Right lobe of liver (tissue), 6 donors: ENCODE results near the gene HPN. TPM values are rescaled to one million over a fixed set of nuclear protein-coding genes. Genes with fewer than 3 reads are reported as not detected.
A peak's percentile ranks its signal among the peaks of the same experiment; 100 is the strongest.
"Not testable (repeated sequence)": the region's sequence is repeated elsewhere in the genome, so short reads cannot be mapped to it uniquely, and the experiment has no call there.

Source experiments
- ATAC-seq, 4 donors: fragments of 200-7000 bp; cut with Tn5 transposase; one replicate each; pipeline ENCODE4 v1.9.1; 2020; ENCODE audit warnings: mild to moderate bottlenecking in 4 of 4, moderate library complexity in 4 of 4
- DNase-seq, 3 donors: peaks; one replicate each; pipeline ENCODE4 v3.0.0-alpha.2; 2020
- H3K27ac ChIP-seq, 3 donors: fragments of 200-600 bp; one replicate each; pipeline ENCODE4 v1.8.0; 2022
- H3K27me3 ChIP-seq, 2 donors: fragments of 200-600 bp; one replicate each; pipeline ENCODE4 v1.8.0; 2022
- H3K36me3 ChIP-seq, 4 donors: fragments of 200-600 bp; sonication (generic) in 1 of 4; one replicate each; pipeline versions ENCODE4 v1.5.1 to v1.8.0; 2017 to 2022; ENCODE audit warnings: control low read depth in 1 of 4
- H3K4me1 ChIP-seq, 4 donors: fragments of 200-600 bp; sonication (generic) in 1 of 4; one replicate each; pipeline versions ENCODE4 v1.5.1 to v1.8.0; 2017 to 2022; ENCODE audit warnings: control low read depth in 1 of 4
- H3K4me3 ChIP-seq, 3 donors: fragments of 200-600 bp; one replicate each; pipeline ENCODE4 v1.8.0; 2022
- H3K9me3 ChIP-seq, 4 donors: fragments of 200-600 bp; sonication (generic) in 1 of 4; one replicate each; pipeline versions ENCODE4 v1.5.1 to v1.8.0; 2017 to 2022; ENCODE audit warnings: control low read depth in 1 of 4
- CTCF ChIP-seq, 4 donors: fragments of 200-600 bp in 3 of 4; fragments of 450-650 bp in 1 of 4; IDR thresholded peaks; one replicate each; pipeline versions ENCODE4 v1.5.1 to v1.8.0; 2016 to 2022; ENCODE audit warnings: antibody characterized with exemption in 4 of 4, mild to moderate bottlenecking in 2 of 4
- POLR2A ChIP-seq: fragments of 450-650 bp; IDR thresholded peaks from one replicate; pipeline ENCODE4 v1.6.1; 2017; ENCODE audit warnings: antibody characterized with exemption, mild to moderate bottlenecking
- WGBS: methylation state at CpG from one replicate; pipeline ENCODE4 v1.1.6; 2018; ENCODE audit warnings: low coverage, low lambda C conversion rate; ENCODE audit not compliant: insufficient coverage; ENCODE audit errors: missing lambda C conversion rate; 5-methylcytosine and 5-hydroxymethylcytosine counted together
- intact Hi-C, 2 donors: fragments of 100-400 bp; cut with DNase I; formaldehyde crosslinking; loops; one replicate each; pipeline versions ENCODE4 v1.11.2 to v1.14.1; 2022
- total RNA-seq, 6 experiments: library from RNA; depleted of rRNA in 2 of 6; stranded (reverse); fragments of >200 nt in 2 of 6; fragmentation: NEBNext Ultra II Directional in 3 of 6; extraction: Animal tissue kit (Norgen Biotek cat#: 25700) in 3 of 6; gene quantifications; one replicate each; pipeline versions ENCODE4 v1.1.0 to v1.2.4, GENCODE V29; 2016 to 2023
- donor health status: DM: no; HTN: yes; CAD: no.
- donor health status: DM: no; HTN: no; CAD: no.
- donor health status: DM: no; HTN: no; CAD: no.
- donor health status: DM: no; HTN: yes; CAD: no.
- donor health status: DM: no; HTN: yes; CAD: no.

The HPN gene
- total RNA-seq, 6 experiments from 2014 or later: 285 to 486 (median 374) TPM

GRCh38 chr19:35013041-35013819 lies 28.3 kb upstream of the HPN start:
- WGBS: 51% methylated on average over 20 of the region's 32 CpGs
- DNase-seq: peak; percentile 80 to 83 (median 81)
- Histone ChIP-seq H3K4me1 (peaks cover 0 to 8% (median 3%) of the 10 kb centered on the region in 4 donors), H3K27ac (peak overlapping the region in 1 of 3 donors; percentile 37), H3K36me3 (peaks cover 0 to 6% (median 1%) of the 10 kb centered on the region in 4 donors), H3K9me3 (no peaks in the 10 kb centered on the region), H3K4me3 (no peak overlapping the region), H3K27me3 (no peaks in the 10 kb centered on the region)
- ATAC-seq: peak; percentile 81 to 90 (median 88)
- intact Hi-C loops: loop anchor here (5.0 kb wide), 1 partner anchor 41 kb away; no protein-coding TSS in a partner anchor
- TF ChIP-seq POLR2A (no peak), CTCF (IDR thresholded peaks at IDR 0.05) (peak; percentile 96 to 99 (median 98))

DNA sequence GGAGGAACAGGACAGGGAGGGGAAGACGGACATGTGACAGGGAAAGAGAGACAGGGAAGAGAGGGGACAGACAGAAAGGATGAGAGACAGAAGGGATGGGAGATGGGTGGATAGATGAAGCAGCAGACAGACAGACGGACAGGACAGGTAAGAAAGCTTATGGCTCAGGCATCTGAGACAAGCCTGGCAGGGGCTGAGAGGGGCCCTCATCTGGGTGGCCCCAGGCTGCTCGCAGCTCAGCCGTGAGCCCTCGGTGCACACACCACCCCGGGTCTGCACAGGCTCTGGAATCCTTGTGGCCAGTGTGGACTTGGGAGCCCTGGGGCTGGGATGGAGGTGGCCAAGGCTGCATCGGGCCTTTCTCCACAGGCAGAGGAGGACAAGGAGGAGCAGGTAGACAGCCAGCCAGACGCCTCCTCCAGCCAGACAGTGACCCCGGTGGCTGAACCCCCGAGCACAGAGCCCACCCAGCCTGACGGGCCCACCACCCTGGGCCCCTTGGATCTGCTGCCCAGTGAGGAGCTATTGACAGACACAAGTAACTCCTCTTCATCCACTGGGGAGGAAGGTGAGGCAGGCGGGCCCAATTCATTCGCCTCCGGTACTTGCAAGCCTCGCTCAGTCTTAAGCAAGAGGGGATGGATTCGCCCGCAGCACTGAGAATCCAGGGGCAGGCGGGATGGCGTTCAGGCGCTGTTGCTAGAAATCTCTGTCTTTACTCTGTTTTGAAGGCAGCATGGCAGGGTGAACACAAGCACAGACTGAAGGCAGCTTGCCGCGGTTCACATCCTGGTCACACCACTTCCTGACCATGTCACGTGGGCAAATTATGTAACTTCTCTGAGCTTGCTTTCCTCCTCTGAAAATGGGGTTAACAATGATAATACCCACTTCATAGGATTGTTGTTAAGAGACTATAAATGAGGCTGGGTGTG lies 27.4 kb upstream of the HPN start:
- H3K4me1 ChIP-seq: peaks cover 0 to 8% (median 3%) of the 10 kb centered on the region in 4 donors
- H3K36me3 ChIP-seq: peaks cover 0 to 6% (median 2%) of the 10 kb centered on the region in 4 donors
- intact Hi-C loops: loop anchor here (5.0 kb wide), 1 partner anchor 42 kb away; no protein-coding TSS in a partner anchor
- no peaks in the 10 kb centered on the region for H3K27me3 ChIP-seq
- WGBS: 77% methylated on average over 3 of the region's 23 CpGs
- TF ChIP-seq CTCF (IDR thresholded peaks at IDR 0.05): no peak
- no peak for TF ChIP-seq POLR2A
- H3K27ac ChIP-seq: peak overlapping the region in 2 of 3 donors; percentile 16 to 37
- ATAC-seq (peak; percentile 8 to 33 (median 22)), DNase-seq (no peak)
- no peaks in the 10 kb centered on the region for H3K9me3 ChIP-seq
- H3K4me3 ChIP-seq: no peak overlapping the region

DNA sequence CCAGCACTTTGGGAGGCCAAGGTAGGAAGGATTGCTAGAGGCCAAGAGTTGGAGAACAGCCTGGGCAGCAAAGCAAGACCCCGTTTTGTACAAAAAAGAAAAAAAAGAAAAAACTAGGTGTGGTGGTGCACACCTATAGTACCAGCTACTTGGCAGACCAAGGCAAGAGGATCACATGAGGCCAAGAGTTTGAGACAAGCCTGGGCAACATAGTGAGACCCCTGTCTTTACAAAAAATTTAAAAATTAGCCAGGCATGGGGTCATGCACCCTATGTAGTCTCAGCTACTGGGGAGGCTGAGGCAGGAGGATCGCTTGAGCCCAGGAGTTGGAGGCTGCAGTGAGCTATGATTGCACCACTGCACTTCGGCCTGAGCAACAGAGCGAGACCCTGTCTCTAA lies 26.7 kb upstream of the HPN start:
- peak overlapping the region in 1 of 3 donors; percentile 37 for H3K27ac ChIP-seq
- H3K27me3 ChIP-seq, H3K4me3 ChIP-seq, H3K4me1 ChIP-seq, ATAC-seq, H3K9me3 ChIP-seq, H3K36me3 ChIP-seq, DNase-seq: not testable (repeated sequence)
- intact Hi-C loops: loop anchor here (5.0 kb wide), 1 partner anchor 42 kb away; no protein-coding TSS in a partner anchor
- WGBS: 90% methylated on average over 4 of the region's 4 CpGs

GRCh38 chr19:35015270-35015953 lies 26.1 kb upstream of the HPN start:
- DNase-seq (no peak), ATAC-seq (peak in 1 of 4 donors; percentile 5)
- Histone ChIP-seq H3K27me3 (no peaks in the 10 kb centered on the region), H3K4me1 (peaks cover 0 to 8% (median 3%) of the 10 kb centered on the region in 4 donors), H3K4me3 (no peak overlapping the region), H3K36me3 (peaks cover 0 to 14% (median 5%) of the 10 kb centered on the region in 4 donors), H3K9me3 (no peaks in the 10 kb centered on the region), H3K27ac (no peak overlapping the region)
- TF ChIP-seq POLR2A (no peak), CTCF (IDR thresholded peaks at IDR 0.05) (no peak)
- intact Hi-C loops: no loop called here
- WGBS: 87% methylated on average over 6 of the region's 16 CpGs
